Endothelial cell of umbilical vein (primary cell): ENCODE data around the gene ALDH1A3.

Source experiments
- MYC ChIP-seq: IDR thresholded peaks from one replicate; pipeline ENCODE4 v1.6.1; 2011; ENCODE audit warnings: mild to moderate bottlenecking, low read depth, low read length
- POLR2A ChIP-seq: IDR thresholded peaks from 2 replicates; pipeline ENCODE4 v1.6.1; 2012; ENCODE audit warnings: low read depth, mild to moderate bottlenecking, control low read depth, low read length
- POLR2AphosphoS5 ChIP-seq: IDR thresholded peaks from 2 replicates; pipeline ENCODE4 v1.6.1; 2012; ENCODE audit warnings: low read depth, mild to moderate bottlenecking, control low read depth, low read length, moderate library complexity; ENCODE audit not compliant: insufficient read depth
- TF ChIP-seq, protein P1 (sequence below), 2 donors: IDR thresholded peaks; 1 replicate in 1 of 2; 2 replicates in 1 of 2; pipeline ENCODE4 v1.5.1; 2011; ENCODE audit warnings: low read length in 2 of 2, mild to moderate bottlenecking in 2 of 2, moderate library complexity in 2 of 2, control low read depth in 1 of 2, inconsistent platforms in 1 of 2, low read depth in 1 of 2; ENCODE audit not compliant: insufficient read depth in 1 of 2; ENCODE audit errors: extremely low read depth in 1 of 2

DNA sequence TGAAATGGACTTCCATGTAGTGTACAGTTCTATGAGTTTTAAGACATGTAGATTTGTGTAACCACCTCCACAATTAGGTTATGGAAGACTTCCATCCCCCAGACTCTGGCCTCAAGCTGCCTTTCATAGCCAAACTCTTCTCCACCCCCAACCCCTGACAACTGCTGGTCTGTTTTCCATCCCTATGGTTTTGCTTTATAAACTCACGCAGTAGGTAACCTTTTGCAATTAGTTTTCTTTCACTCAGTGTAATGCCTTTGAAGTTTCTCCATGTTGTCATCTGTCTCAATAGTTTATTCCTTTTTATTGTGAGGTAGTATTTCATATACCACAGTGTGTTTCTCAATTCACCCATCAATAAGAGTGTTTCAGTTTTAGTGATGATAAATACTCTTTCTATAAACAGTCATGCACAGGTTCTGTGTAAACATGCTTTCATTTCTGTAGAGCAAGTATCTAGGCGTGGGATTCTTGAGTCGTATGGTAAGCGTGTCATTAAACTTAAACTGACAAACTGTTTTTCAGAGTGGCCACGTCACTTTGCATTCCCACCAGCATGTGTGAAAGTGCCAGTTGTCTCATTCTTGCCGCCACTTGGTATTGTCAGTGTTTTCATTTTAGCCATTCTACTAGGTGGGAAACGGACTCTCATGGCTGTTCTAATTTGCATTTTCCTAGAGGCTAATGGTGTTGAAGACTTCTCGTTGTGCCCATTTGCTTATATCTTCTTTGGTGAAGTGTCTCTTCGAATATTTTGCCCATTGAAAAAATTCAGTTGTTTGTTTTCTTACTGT lies 47.3 kb upstream of the ALDH1A3 start:
- TF ChIP-seq POLR2AphosphoS5 (no peak), MYC (no peak), POLR2A (no peak)
- TF ChIP-seq, protein P1, sequence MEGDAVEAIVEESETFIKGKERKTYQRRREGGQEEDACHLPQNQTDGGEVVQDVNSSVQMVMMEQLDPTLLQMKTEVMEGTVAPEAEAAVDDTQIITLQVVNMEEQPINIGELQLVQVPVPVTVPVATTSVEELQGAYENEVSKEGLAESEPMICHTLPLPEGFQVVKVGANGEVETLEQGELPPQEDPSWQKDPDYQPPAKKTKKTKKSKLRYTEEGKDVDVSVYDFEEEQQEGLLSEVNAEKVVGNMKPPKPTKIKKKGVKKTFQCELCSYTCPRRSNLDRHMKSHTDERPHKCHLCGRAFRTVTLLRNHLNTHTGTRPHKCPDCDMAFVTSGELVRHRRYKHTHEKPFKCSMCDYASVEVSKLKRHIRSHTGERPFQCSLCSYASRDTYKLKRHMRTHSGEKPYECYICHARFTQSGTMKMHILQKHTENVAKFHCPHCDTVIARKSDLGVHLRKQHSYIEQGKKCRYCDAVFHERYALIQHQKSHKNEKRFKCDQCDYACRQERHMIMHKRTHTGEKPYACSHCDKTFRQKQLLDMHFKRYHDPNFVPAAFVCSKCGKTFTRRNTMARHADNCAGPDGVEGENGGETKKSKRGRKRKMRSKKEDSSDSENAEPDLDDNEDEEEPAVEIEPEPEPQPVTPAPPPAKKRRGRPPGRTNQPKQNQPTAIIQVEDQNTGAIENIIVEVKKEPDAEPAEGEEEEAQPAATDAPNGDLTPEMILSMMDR (IDR thresholded peaks at IDR 0.05; ENCODE audit: extremely low read depth in 1 of 2, insufficient read depth in 1 of 2, low read depth in 1 of 2, low read length in 2 of 2) = no peak
